Measurements from ENCODE around the gene ABCG1. TPM values are rescaled to one million over a fixed set of nuclear protein-coding genes. Genes with fewer than 3 reads are reported as not detected.

The ABCG1 gene
- total RNA-seq, 1 donor from 2014 or later, result 6.3 TPM

DNA sequence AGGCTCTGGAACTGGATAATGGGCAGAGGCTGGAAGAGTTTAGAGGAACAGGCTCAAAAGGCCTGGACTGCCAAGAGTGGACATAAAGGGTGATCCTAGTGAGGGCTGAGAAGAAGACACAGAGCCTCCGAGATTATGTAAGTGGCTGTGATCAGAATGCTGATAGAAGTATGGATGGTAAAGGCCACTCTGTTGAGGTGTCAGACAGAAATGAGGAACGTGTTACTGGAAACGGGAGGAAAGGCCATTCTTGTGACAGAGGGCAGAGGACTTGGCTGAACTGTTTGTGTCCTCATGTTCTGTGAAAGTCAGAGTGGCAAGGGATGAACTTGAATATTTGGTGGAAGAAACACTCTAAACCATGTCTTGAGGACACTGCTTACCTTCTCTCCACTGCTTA, 6.7 kb upstream of the ABCG1 start:
- intact Hi-C loops (cut with DNase I), result no loop called here
- no peak for DNase-seq (ENCODE audit: low spot score)

DNA sequence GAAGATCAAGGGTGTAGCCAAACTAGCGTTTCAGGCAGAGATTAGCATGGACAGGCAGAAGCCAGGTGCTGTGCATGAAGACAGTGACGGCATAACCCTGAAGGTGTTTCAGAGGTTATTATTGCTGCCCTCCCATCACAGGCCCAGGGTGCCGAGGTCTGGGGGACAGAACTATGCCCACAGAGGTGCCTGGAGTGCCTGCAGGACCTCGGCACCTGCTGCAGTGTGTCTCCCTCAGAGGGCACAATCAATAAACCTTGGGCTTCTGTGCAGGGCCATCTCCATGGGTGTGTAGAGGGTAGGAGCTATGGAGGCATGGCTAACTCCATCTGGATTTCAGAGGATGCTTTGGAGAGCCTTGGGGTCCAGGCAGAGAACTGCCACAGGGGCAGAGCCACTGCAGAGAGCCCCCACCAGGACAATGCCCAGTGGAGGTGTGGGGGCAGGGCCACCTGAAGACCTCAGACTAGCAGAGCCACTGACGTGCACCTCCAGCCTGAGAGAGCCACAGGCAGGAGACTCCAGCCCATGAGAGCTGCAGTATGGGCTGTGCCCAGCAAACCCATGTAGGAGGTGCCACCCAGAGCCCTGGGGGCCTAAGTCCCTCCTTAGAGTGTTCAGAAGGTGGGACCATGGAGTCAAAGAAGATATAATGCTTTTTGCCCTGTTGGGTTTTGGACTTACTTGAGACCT, 5.7 kb upstream of the ABCG1 start:
- peak; percentile 53 for DNase-seq (ENCODE audit: low spot score)
- intact Hi-C loops (cut with DNase I), result no loop called here

DNA sequence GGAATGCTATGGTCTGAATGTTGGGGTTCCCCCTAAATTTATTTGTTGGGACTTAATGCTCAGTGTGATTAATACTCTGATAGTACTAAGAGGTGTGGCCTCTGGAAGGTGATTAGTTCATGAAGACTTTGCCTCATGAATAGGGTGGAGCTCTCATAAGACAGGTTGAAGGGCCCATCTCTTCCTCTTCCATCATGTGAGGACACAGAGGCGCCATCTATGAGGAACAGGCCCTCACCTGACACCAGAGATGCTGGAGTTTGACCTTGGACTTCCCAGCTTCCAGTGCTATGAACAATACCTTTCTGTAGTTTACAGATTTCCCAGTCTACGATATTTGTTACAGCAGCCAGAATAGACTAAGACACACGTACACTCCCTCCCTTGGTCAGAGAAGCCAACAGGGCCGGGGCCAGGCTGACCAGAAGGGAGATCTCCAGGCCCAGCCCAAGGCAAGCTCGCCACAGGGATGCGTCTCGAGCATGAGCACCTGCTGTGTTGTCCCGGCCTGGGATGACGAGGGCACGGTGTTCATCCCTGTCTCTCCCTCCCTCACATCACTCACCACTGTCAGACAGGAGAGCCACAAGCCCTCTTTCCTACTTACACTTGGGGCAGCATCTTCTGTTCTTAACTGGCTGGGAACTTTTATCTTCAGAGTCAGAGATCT, 4.7 kb upstream of the ABCG1 start:
- peak; percentile 66 for DNase-seq (ENCODE audit: low spot score)
- intact Hi-C loops (cut with DNase I), result no loop called here

DNA sequence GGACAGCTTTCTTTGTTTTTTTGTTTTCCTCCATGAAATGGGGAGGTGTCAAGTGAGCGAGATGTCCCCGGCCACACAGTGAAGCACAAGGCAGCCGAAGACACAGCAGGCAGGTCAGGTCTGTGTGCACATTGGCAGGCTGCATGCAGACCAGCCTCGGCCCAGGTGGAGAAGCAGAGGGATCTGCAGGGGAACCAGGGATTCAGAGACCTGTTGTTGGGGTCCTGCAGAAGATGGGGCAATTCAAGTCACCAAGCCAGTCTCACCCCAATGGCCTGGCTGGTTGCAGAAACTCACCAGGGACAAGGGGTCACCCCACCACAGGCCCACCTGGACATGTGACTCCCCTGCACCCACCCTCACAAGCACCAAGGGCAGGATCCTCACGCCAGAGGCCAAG, 4.0 kb upstream of the ABCG1 start:
- peak; percentile 67 for DNase-seq (ENCODE audit: low spot score)
- intact Hi-C loops (cut with DNase I), result no loop called here

DNA sequence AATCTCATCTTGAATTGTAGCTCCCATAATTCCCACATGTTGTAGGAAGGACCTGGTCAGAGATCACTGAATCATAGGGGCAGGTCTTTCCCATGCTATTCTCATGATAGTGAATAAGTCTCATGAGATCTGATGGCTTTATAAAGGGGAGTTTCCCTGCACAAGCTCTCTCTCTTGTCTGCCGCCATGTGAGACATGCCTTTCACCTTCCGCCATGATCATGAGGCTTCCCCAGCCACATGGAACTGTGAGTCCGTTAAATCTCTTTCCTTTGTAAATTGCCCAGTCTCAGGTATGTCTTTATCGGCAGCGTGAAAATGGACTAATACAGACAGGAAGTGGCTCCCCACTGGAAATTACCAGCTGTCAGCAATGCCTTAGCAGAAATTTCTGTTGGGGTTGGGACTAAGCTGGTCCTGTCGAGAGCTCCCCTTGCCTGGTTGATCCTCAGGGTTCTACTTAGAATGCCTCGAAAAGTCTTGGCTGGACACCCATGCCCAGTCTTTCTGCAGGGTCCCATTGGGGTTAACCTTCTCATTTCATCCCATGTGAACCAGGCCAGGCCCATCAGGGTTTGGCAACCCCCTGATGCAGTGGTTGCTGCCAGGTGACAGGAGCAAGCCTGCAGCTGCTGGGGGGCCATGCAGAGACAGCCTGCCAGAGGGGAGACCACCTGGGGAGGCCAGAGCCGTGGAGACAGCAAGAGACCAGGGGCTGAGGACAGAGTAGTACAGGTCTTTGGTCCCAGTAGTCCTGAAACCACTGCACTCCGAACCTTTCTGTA, 2.8 kb upstream of the ABCG1 start:
- intact Hi-C loops (cut with DNase I), result no loop called here
- peak; percentile 19 for DNase-seq (ENCODE audit: low spot score)

DNA sequence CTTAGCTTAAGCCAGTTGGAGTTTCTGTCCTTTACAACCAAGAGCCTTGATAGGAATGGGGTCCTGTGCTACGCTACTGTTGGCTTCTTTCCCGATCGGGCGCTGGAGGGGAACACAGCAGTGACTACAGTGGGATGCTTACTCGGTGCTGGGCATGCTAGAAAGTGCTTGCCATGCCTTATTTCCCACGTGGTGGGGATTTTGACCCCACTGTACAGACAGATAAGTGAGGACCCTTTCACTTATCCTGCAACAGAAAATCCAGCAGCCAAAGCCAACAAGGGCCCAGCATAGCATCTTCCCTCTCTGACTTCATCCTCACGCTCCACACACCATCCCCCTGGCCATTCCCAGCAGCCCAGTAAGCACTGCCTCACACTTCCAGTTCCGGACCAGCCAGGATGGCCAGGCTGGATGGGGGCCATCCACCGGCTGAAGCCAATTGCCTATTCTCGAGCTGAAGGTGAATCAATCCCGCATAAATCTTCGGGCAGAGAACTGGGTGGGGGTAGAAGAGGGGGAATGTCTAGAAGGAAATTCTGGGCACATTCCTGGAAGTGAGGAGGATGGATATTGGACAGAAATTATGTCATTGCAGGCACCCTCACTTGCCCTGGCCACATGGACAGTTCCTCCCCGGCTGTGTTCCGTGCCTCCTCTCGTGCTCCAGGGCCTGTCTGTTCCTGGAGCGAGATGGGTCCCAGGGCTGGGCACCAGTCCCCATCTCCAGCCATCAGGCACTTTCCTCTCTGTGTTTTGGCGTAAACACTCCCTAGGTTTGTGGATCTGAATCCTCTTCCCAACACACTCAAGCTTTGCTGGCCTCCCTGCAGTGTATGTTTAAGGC, 2.0 kb upstream of the ABCG1 start:
- peak; percentile 36 for DNase-seq (ENCODE audit: low spot score)
- intact Hi-C loops (cut with DNase I), result no loop called here

DNA sequence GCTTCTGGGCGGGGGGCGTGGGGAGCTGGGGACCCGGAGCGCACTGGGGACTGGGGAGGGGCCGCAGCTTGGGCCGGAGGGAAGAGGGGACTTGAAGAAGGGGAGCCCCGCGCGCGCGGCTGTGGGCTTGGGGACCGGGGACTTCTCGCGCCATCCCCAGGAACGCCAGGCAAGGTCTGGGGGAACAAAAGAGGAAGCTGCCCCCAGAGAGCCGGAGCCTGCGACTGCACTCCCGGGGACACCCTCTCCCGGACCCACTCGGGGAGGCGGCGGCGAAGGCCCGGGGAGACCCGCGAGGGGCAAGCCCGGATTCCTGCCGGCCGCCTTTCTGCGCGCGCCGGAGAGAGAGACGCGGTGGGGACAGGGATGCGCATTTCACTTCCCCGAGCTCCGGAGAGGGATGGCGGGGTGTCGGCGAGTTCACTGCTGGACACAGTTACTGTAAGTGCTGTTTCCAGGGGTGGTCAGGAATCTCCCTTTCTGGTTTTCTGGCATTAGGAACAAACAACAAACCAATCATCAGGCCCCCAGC, 732 bp downstream of the ABCG1 start:
- intact Hi-C loops (cut with DNase I), result loop anchor here (2.0 to 10.0 kb wide), 2 partner anchors 43 to 85 kb away; no protein-coding TSS in a partner anchor
- peak; percentile 77 for DNase-seq (ENCODE audit: low spot score)

DNA sequence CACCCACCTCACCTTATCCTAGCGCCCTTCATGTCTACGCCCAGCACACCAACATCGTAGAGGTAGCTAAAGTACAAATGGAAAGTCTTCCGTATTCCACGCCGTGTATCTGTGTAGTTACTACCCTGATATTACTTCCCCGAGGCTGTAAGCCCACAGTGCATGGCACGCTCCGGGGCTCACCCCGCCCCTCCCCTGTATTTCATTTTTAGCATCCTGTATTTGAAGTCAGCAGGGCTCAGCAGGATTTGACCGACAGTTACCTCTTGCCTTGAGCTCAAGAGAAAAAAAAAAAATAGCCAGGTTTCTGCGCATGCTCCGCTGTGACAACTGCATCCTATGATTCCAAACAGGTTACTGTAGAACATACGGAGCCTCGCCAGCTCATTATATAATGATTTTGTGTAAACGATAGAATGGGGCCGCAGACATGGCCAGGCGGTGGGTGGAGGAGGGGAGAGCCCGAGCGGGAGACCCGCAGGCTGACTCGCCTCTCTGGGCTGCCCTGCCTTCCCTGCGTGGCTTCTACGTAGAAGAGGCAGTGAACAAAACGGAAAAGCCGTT, 1.3 kb downstream of the ABCG1 start:
- peak; percentile 75 for DNase-seq (ENCODE audit: low spot score)
- intact Hi-C loops (cut with DNase I), result loop anchor here (2.0 to 10.0 kb wide), 2 partner anchors 43 to 85 kb away; no protein-coding TSS in a partner anchor

DNA sequence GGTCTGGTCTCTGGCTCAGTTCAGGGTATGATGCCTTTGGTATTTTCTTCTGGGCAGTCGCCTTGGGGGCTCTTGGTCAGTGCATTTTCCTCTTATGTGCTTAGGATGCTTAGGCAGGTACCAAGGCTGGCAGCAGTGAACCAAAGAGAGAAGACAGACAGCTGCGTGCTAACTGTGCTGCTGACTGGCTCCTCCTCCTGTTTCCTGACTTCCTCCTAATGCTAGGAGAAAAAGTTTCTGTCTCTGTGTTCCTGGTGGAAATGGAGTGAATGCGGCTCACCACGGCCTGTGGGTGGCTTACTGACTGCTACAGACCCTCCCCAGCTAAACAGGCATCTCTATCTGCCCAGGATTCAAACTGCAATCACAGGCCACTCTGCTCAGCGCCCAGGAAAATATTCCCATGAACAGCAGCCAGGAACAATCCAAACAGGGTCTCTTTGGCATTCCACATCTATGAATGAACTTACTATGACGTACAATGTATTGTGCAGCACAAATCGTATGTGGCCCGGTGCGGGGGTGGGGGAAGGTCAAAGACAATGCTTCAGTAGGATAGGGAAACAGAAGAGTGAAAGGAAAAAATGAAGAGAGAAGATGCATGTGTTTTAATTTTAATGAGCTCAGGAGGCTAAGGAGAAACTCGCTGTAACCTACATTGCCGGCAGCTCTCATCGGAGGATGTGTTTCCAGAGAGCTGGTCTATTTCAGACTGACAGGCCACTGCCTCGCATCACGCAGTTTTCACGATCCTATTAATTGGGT, 2.8 kb downstream of the ABCG1 start:
- peak; percentile 75 for DNase-seq (ENCODE audit: low spot score)
- intact Hi-C loops (cut with DNase I), result loop anchor here (2.0 to 10.0 kb wide), 2 partner anchors 41 to 83 kb away; no protein-coding TSS in a partner anchor

DNA sequence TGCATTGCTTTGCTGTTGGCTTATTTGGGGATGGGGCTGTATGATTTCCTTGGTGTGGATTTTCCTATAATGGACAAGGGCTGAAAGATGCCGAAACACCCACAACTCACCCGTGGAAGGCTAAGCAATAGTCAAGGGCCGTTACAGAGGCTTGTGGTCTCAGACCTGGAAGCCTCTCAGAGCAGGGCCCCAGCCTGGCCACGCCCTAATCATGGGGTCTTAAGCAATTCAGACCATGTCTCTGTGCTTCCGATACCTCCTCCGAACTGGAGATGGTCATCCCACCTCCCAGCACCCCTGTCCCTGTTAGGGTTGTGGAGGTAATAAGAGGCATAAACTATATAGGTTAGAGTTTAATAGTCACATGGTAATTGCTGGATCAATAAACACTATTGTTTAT, 3.4 kb downstream of the ABCG1 start:
- intact Hi-C loops (cut with DNase I), result loop anchor here (10.0 kb wide), 1 partner anchor 82 kb away; no protein-coding TSS in a partner anchor
- DNase-seq (ENCODE audit: low spot score), result peak; percentile 53

DNA sequence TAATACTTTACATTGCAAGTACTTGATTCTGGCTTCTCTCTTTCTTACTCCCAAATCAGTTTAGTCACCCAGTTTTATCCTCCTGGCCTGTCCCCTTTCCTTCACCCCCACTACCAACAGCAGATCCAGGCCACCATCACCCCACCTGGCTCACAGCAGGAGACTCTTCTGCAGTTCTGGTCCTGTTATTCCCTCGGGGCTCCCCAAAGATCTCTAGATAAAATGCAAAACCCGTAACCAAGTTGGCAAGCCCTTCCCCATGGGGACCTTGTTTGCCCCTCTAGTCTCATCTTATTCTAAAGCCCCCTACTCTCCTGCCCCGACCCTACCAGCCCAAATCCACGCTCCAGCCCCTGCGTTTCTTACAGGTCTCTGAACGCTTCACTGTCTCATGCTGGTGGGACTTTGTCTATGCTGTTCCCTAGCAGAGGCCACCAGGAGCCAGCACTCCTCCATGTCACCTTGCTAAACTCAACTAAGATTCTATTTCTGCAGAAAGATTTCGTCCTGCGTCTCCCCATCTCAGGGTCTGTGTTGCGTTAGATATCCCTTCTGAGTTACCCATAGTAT, 4.0 kb downstream of the ABCG1 start:
- peak; percentile 12 for DNase-seq (ENCODE audit: low spot score)
- intact Hi-C loops (cut with DNase I), result loop anchor here (10.0 kb wide), 1 partner anchor 82 kb away; no protein-coding TSS in a partner anchor

DNA sequence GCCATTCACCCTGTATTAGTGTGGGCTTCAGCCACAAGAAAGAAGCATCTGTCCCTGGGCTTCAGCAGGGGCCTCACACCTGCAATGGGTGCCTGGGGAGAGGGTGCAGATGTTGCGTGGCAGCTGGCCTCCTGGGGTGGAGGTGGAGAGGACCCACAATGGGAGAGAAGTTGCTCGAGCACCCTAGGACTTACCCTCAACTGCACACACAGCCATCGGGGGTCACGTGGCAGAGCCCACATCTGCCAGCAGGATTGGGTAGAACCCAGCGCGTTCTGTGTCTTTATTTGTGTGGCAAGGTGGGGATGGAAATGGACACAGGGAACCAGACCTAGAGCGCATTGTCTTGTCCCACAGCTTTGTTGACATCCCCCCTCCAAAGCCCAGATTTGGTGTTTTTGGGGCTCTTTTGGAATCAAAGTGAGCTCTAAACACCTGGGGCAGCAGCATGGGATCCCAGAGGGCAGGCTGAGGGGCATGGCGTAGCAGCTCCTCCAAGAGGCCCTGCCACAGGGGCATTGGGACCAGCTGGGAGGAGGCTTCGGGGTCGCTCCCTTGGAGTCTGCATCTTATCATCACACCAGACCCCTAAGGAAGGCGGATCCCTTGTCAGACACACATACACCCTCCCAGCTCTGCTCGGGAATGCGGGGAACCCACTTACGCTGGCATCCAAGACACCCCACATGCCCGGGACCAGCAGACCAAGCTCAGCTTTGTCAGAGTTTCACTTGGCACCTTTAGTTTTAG, 5.1 kb downstream of the ABCG1 start:
- intact Hi-C loops (cut with DNase I), result loop anchor here (10.0 kb wide), 1 partner anchor 81 kb away; no protein-coding TSS in a partner anchor
- peak; percentile 67 for DNase-seq (ENCODE audit: low spot score)

DNA sequence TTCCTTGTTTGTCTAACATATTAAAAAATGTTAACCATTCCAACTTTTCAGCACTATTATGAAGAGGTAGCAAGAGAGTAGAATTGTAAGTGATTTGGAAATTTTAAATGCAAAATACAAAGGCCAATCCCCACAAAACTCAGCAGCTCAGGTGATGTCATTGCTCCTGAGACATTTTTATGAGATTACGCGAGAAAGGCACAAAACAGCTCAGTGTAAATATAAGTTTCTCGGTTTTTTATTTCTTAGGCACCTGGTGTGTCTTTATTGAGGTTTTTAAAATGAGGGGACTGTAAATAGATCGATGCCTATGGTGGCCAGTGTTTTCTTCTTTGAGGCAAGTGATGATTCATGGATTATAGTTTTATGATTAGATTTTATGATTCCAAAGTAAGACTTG, 6.1 kb downstream of the ABCG1 start:
- DNase-seq (ENCODE audit: low spot score), result no peak
- intact Hi-C loops (cut with DNase I), result loop anchor here (10.0 kb wide), 1 partner anchor 80 kb away; no protein-coding TSS in a partner anchor

DNA sequence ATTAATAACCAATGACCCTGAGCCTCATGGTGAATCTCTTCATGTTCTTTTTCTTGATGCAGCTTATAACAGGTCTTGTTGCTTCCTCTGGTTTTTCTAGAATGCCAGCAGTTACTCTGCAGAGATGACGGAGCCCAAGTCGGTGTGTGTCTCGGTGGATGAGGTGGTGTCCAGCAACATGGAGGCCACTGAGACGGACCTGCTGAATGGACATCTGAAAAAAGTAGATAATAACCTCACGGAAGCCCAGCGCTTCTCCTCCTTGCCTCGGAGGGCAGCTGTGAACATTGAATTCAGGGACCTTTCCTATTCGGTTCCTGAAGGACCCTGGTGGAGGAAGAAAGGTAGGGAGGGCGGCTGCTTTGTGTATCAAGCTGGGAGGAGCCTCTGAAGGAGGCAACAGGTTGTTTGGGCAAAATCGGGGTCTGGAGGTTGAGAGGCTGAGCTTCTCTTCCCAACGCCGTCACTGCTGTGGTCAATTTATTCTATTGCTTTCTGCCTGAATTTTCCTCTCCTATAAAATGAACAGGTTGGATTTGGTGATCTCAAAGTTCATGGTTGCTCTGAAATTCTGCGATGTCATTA, 6.7 kb downstream of the ABCG1 start:
- DNase-seq (ENCODE audit: low spot score), result peak; percentile 26
- intact Hi-C loops (cut with DNase I), result loop anchor here (10.0 kb wide), 1 partner anchor 79 kb away; no protein-coding TSS in a partner anchor

DNA sequence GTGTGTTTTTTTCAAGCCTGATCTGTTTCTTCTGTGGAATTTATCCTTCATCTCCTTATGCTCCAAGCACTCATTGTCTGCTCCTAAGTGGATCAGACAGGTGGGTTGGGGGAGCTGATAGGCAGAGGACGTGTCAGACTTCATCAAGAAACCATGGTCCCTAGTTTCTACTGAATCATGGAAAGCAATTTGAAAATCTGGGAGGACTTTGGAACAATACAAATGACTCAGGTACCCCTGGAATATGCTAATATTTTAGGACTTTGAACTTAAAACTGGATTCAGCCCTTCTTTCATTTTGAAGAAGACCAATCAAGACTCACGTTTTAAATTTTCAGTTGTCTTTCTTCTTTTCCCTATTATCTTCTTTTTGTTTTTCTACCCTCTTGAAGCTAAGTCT, 7.7 kb downstream of the ABCG1 start:
- intact Hi-C loops (cut with DNase I), result loop anchor here (10.0 kb wide), 1 partner anchor 78 kb away; no protein-coding TSS in a partner anchor
- DNase-seq (ENCODE audit: low spot score), result no peak
